ENCODE results near the gene UBA3.

The UBA3 gene

GRCh38 chr3:69116897-69117296 lies 36.7 kb upstream of the UBA3 start:
- no peak for DNase-seq
- H3K9me3 ChIP-seq: no peaks in the 10 kb centered on the region
- H3K36me3 ChIP-seq: no peaks in the 10 kb centered on the region
- H3K4me1 ChIP-seq: peaks cover 10% of the 10 kb centered on the region
- TF ChIP-seq CTCF (IDR thresholded peaks at IDR 0.05; ENCODE audit: low read depth, low read length): no peak
- no peaks in the 10 kb centered on the region for H3K27me3 ChIP-seq
- H3K4me3 ChIP-seq (ENCODE audit: low read depth, low read length): no peak overlapping the region

- Histone ChIP-seq H3K4me1 (peaks cover 10% of the 10 kb centered on the region), H3K36me3 (no peaks in the 10 kb centered on the region), H3K4me3 (ENCODE audit: low read depth, low read length) (no peak overlapping the region), H3K9me3 (no peaks in the 10 kb centered on the region), H3K27me3 (no peaks in the 10 kb centered on the region)
- no peak for TF ChIP-seq CTCF (IDR thresholded peaks at IDR 0.05; ENCODE audit: low read depth, low read length)
- no peak for DNase-seq
Observed at GRCh38 chr3:69116162-69116561, 36.0 kb upstream of the UBA3 start.

- no peak for TF ChIP-seq CTCF (IDR thresholded peaks at IDR 0.05; ENCODE audit: low read depth, low read length)
- DNase-seq: no peak
- no peak overlapping the region for H3K4me3 ChIP-seq (ENCODE audit: low read depth, low read length)
- H3K9me3 ChIP-seq: no peaks in the 10 kb centered on the region
- H3K4me1 ChIP-seq: peaks cover 10% of the 10 kb centered on the region
- H3K36me3 ChIP-seq: no peaks in the 10 kb centered on the region
- no peaks in the 10 kb centered on the region for H3K27me3 ChIP-seq
Observed at GRCh38 chr3:69115731-69116130, 35.6 kb upstream of the UBA3 start.

GRCh38 chr3:69113536-69113935 lies 33.4 kb upstream of the UBA3 start:
- TF ChIP-seq CTCF (IDR thresholded peaks at IDR 0.05; ENCODE audit: low read depth, low read length): no peak
- H3K36me3 ChIP-seq: no peaks in the 10 kb centered on the region
- H3K9me3 ChIP-seq: no peaks in the 10 kb centered on the region
- no peaks in the 10 kb centered on the region for H3K27me3 ChIP-seq
- H3K4me3 ChIP-seq (ENCODE audit: low read depth, low read length): no peak overlapping the region
- peaks cover 10% of the 10 kb centered on the region for H3K4me1 ChIP-seq
- DNase-seq: peak; percentile 10

- peaks cover 10% of the 10 kb centered on the region for H3K4me1 ChIP-seq
- H3K36me3 ChIP-seq: no peaks in the 10 kb centered on the region
- H3K4me3 ChIP-seq (ENCODE audit: low read depth, low read length): no peak overlapping the region
- H3K9me3 ChIP-seq: no peaks in the 10 kb centered on the region
- TF ChIP-seq CTCF (IDR thresholded peaks at IDR 0.05; ENCODE audit: low read depth, low read length): no peak
- H3K27me3 ChIP-seq: no peaks in the 10 kb centered on the region
- no peak for DNase-seq
Observed at GRCh38 chr3:69110941-69111546, 30.9 kb upstream of the UBA3 start.

GRCh38 chr3:69108811-69109210 lies 28.6 kb upstream of the UBA3 start:
- Histone ChIP-seq H3K9me3 (no peaks in the 10 kb centered on the region), H3K27me3 (no peaks in the 10 kb centered on the region), H3K36me3 (peaks cover 16% of the 10 kb centered on the region), H3K4me3 (ENCODE audit: low read depth, low read length) (no peak overlapping the region), H3K4me1 (peaks cover 10% of the 10 kb centered on the region)
- TF ChIP-seq CTCF (IDR thresholded peaks at IDR 0.05; ENCODE audit: low read depth, low read length): no peak
- no peak for DNase-seq
